ENCODE results near the gene HGFAC.
A peak's percentile ranks its signal among the peaks of the same experiment; 100 is the strongest.

HGFAC gene

GRCh38 chr4:3460926-3461325, 19.2 kb downstream of the HGFAC start:
- no peak overlapping the region for H3K4me3 ChIP-seq (ENCODE audit: low read depth, low read length)
- ChIA-PET CTCF (interaction anchor here (1.0 to 1.1 kb wide), 2 partner anchors 20 to 110 kb away, joined by 3 to 7 read pairs; no protein-coding TSS in a partner anchor), POLR2A (no interaction called here)
- TF ChIP-seq CTCF (IDR thresholded peaks at IDR 0.05; ENCODE audit: insufficient read depth, low read length, missing control alignments): no peak
- DNase-seq (ENCODE audit: low read depth, low spot score): no peak

GRCh38 chr4:3461515-3462291, 19.9 kb downstream of the HGFAC start:
- no peak for TF ChIP-seq CTCF (IDR thresholded peaks at IDR 0.05; ENCODE audit: insufficient read depth, low read length, missing control alignments)

GRCh38 chr4:3462321-3462789, 20.6 kb downstream of the HGFAC start:
- TF ChIP-seq CTCF (IDR thresholded peaks at IDR 0.05; ENCODE audit: insufficient read depth, low read length, missing control alignments): no peak
- CTCF ChIA-PET: interaction anchor here (0.8 to 1.8 kb wide), 2 partner anchors 18 to 19 kb away, joined by 3 to 6 read pairs; no protein-coding TSS in a partner anchor
- DNase-seq (ENCODE audit: low read depth, low spot score): no peak
- POLR2A ChIA-PET: no interaction called here
- no peak overlapping the region for H3K4me3 ChIP-seq (ENCODE audit: low read depth, low read length)

More at GRCh38 chr4:3461515-3462291, 19.9 kb downstream of the HGFAC start:
- H3K4me3 ChIP-seq (ENCODE audit: low read depth, low read length): no peak overlapping the region
- ChIA-PET POLR2A (no interaction called here), CTCF (interaction anchor here (0.8 to 1.8 kb wide), 4 partner anchors 18 to 110 kb away, joined by 3 to 7 read pairs (median 4); no protein-coding TSS in a partner anchor)
- no peak for DNase-seq (ENCODE audit: low read depth, low spot score)

GRCh38 chr4:3462790-3463415, 21.1 kb downstream of the HGFAC start, which contains the start of gene DOK7:
DOK7 (plus strand) TSS chr4:3463306; CDS start chr4:3463376, 70 bp downstream.
- peak within 1 kb of the TSS; percentile 25; the same call in 1 of the 2 replicates for H3K4me3 ChIP-seq (ENCODE audit: low read depth, low read length)
- CTCF ChIA-PET: interaction anchor here (0.8 to 1.8 kb wide), 3 partner anchors 18 to 19 kb away, joined by 3 to 6 read pairs (median 6); no protein-coding TSS in a partner anchor
- no peak for DNase-seq (ENCODE audit: low read depth, low spot score)
- TF ChIP-seq CTCF (IDR thresholded peaks at IDR 0.05; ENCODE audit: insufficient read depth, low read length, missing control alignments): no peak
- POLR2A ChIA-PET: no interaction called here

- no peak for TF ChIP-seq CTCF (IDR thresholded peaks at IDR 0.05; ENCODE audit: insufficient read depth, low read length, missing control alignments)
- ChIA-PET POLR2A (no interaction called here), CTCF (interaction anchor here (1.0 to 1.8 kb wide), 2 partner anchors 17 to 20 kb away, joined by 6 read pairs; no protein-coding TSS in a partner anchor)
- no peak for DNase-seq (ENCODE audit: low read depth, low spot score)
- no peak overlapping the region for H3K4me3 ChIP-seq (ENCODE audit: low read depth, low read length)
Observed at GRCh38 chr4:3463556-3464348, 22.0 kb downstream of the HGFAC start.

All from AG04449 (cell line).